ENCODE measurements around the gene PINLYP.

DNA sequence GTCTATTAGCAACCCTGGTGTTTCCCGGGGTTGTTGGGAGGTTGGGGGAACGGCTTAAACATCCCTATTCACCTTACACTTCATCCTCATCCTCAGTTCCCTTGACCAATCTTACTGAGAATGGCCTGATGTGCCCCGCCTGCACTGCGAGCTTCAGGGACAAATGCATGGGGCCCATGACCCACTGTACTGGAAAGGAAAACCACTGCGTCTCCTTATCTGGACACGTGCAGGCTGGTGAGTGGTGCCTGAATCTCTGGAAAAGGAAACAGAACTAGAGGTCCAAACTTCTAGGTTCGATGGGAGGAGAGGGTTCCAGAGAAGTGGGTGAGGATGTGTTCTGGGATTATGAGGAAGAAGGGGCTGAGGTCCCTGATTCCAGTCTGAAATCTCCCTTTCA, 5.9 kb downstream of the PINLYP start:
- no peak for TF ChIP-seq POLR2AphosphoS5 (IDR thresholded peaks at IDR 0.05)
- TF ChIP-seq, protein P1, sequence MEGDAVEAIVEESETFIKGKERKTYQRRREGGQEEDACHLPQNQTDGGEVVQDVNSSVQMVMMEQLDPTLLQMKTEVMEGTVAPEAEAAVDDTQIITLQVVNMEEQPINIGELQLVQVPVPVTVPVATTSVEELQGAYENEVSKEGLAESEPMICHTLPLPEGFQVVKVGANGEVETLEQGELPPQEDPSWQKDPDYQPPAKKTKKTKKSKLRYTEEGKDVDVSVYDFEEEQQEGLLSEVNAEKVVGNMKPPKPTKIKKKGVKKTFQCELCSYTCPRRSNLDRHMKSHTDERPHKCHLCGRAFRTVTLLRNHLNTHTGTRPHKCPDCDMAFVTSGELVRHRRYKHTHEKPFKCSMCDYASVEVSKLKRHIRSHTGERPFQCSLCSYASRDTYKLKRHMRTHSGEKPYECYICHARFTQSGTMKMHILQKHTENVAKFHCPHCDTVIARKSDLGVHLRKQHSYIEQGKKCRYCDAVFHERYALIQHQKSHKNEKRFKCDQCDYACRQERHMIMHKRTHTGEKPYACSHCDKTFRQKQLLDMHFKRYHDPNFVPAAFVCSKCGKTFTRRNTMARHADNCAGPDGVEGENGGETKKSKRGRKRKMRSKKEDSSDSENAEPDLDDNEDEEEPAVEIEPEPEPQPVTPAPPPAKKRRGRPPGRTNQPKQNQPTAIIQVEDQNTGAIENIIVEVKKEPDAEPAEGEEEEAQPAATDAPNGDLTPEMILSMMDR (IDR thresholded peaks at IDR 0.05): no peak

All from transverse colon (tissue), 4 donors.